Lung (tissue), 16 donors: ENCODE measurements around the gene P2RY4. TPM values are rescaled to one million over a fixed set of nuclear protein-coding genes. Genes with fewer than 3 reads are reported as not detected.
A peak's percentile ranks its signal among the peaks of the same experiment; 100 is the strongest.

Source experiments
- ATAC-seq: fragments of 200-7000 bp; cut with Tn5 transposase; one replicate; pipeline ENCODE4 v1.9.1; 2020; ENCODE audit warnings: moderate number of reproducible peaks; ENCODE audit not compliant: insufficient read depth, low FRiP score
- DNase-seq, 3 donors: peaks; one replicate each; pipeline ENCODE4 v3.0.0-alpha.2; 2013 to 2017
- H3K27ac ChIP-seq, 2 donors: one replicate each; pipeline ENCODE4 v1.5.1; 2013; ENCODE audit warnings: mild to moderate bottlenecking in 2 of 2, moderate library complexity in 2 of 2, control low read depth in 1 of 2, inconsistent platforms in 1 of 2, low read depth in 1 of 2, low read length in 1 of 2
- H3K27me3 ChIP-seq, 3 donors: one replicate each; pipeline ENCODE4 v1.5.1; 2013; ENCODE audit warnings: low read length in 2 of 3; ENCODE audit not compliant: control insufficient read depth in 3 of 3, insufficient read depth in 3 of 3
- H3K36me3 ChIP-seq, 4 donors: one replicate each; pipeline ENCODE4 v1.5.1; 2013; ENCODE audit warnings: low read length in 4 of 4, mild to moderate bottlenecking in 1 of 4, moderate library complexity in 1 of 4; ENCODE audit not compliant: control insufficient read depth in 4 of 4, insufficient read depth in 4 of 4
- H3K4me1 ChIP-seq, 5 donors: one replicate each; pipeline ENCODE4 v1.5.1; 2013; ENCODE audit warnings: low read length in 5 of 5, mild to moderate bottlenecking in 2 of 5, moderate library complexity in 1 of 5; ENCODE audit not compliant: control insufficient read depth in 5 of 5, insufficient read depth in 5 of 5
- H3K4me3 ChIP-seq: one replicate; pipeline ENCODE4 v1.5.1; 2013; ENCODE audit warnings: mild to moderate bottlenecking, control low read depth, moderate library complexity
- H3K9ac ChIP-seq, 2 donors: one replicate each; pipeline ENCODE4 v1.5.1; 2013; ENCODE audit warnings: low read length in 2 of 2, control low read depth in 1 of 2; ENCODE audit not compliant: insufficient read depth in 1 of 2
- H3K9me3 ChIP-seq, 4 donors: one replicate each; pipeline ENCODE4 v1.5.1; 2013; ENCODE audit warnings: low read length in 3 of 4, mild to moderate bottlenecking in 1 of 4, moderate library complexity in 1 of 4; ENCODE audit not compliant: control insufficient read depth in 4 of 4, insufficient read depth in 3 of 4
- WGBS, 2 donors: extraction: QIAGEN DNeasy Blood & Tissue Kit; methylation state at CpG; one replicate each; pipeline ENCODE4 v1.1.7; 2013; 5-methylcytosine and 5-hydroxymethylcytosine counted together
- long read RNA-seq, 5 donors: transcript quantifications; one replicate each; lab custom pipeline, GENCODE V29; 2026
- polyA plus RNA-seq, 2 donors: library from polyadenylated mRNA; stranded (reverse); fragments of 200-250 nt; gene quantifications; one replicate each; pipeline ENCODE4 v1.2.1, GENCODE V29; 2013
- total RNA-seq, 2 donors: library from RNA; depleted of rRNA in 1 of 2; stranded (reverse); fragments of >200 nt in 1 of 2; gene quantifications; one replicate each; pipeline ENCODE4 v1.2.1, GENCODE V29; 2014 to 2021
- TF ChIP-seq, protein P1 (sequence below): IDR thresholded peaks from 2 replicates; pipeline ENCODE4 v1.5.1; 2012; ENCODE audit warnings: mild to moderate bottlenecking; ENCODE audit errors: control extremely low read depth, extremely low read depth
- donor health status: control.
- donor health status: control.
- donor health status: Bipolar disorder and iron deficiency.
- donor health status: healthy.
- donor health status: DM: yes; HTN: yes; CAD: no.

The P2RY4 gene
- total RNA-seq (1 to 10 TPM in 1 of 2 donors, under 1 TPM in 1; 0.37 to 1.3 TPM), polyA plus RNA-seq (under 1 TPM; 0.06 to 0.08 TPM)
- long read RNA-seq, donor 1 = 0 reads
- long read RNA-seq, donor 2 = 0 reads
- long read RNA-seq, donor 3 = 0 reads
- long read RNA-seq, donor 4 = 0 reads
- long read RNA-seq, donor 5 = 0 reads

DNA sequence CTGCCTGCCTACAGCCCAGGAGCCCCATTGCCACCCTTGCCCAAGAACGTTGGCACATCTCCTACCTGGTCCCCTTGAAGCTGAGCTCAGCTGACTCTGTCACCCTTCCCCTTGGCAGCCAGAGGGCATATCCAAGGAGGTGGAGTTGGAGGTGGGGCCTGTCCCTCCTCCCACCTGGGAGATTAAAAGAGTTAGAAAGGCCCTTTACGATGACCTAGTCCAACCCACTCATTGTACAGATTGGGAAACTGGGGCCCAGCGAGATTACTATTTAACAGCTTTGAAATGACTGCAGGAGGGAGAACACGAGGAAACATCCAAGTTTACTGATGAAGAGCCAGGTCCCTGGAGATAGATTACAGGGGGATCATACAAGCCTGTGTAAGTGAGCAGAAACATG is at the start of gene P2RY4:
P2RY4 (minus strand) TSS at position 101 of the 400 bp plus-strand sequence. CDS start 580 bp downstream, outside the sequence.
- Histone ChIP-seq H3K36me3 (peaks cover 0 to 2% (median 0%) of the 10 kb centered on the region in 4 donors), H3K4me3 (no peak within 1 kb of the TSS), H3K4me1 (no peaks in the 10 kb centered on the region), H3K27ac (no peak within 1 kb of the TSS), H3K9ac (no peak within 1 kb of the TSS), H3K27me3 (no peaks in the 10 kb centered on the region), H3K9me3 (peaks cover 0 to 5% (median 0%) of the 10 kb centered on the region in 4 donors)
- ATAC-seq = no peak
- DNase-seq = no peak
- WGBS, 2 donors = 68 to 86% methylated on average over 4 of the region's 4 CpGs
- TF ChIP-seq, protein P1, sequence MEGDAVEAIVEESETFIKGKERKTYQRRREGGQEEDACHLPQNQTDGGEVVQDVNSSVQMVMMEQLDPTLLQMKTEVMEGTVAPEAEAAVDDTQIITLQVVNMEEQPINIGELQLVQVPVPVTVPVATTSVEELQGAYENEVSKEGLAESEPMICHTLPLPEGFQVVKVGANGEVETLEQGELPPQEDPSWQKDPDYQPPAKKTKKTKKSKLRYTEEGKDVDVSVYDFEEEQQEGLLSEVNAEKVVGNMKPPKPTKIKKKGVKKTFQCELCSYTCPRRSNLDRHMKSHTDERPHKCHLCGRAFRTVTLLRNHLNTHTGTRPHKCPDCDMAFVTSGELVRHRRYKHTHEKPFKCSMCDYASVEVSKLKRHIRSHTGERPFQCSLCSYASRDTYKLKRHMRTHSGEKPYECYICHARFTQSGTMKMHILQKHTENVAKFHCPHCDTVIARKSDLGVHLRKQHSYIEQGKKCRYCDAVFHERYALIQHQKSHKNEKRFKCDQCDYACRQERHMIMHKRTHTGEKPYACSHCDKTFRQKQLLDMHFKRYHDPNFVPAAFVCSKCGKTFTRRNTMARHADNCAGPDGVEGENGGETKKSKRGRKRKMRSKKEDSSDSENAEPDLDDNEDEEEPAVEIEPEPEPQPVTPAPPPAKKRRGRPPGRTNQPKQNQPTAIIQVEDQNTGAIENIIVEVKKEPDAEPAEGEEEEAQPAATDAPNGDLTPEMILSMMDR = no peak

DNA sequence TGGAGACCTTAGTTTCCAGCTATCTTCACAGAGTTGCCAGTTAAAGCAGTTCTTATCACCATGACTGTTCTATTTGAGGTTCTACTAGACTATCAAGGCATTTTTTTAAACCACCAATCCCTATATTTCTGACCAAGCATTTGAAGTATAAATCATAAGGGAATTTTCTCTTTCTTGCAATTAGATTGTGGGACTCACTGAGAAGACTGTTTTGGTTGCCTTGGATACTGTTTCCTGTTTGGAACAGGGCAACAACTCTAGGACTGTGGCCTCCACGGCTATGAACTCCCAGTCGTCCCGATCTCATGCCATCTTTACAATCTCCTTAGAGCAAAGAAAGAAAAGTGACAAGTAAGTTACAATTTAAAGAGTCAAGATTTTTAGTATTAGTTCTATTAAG is 41.7 kb upstream of the P2RY4 start:
- Histone ChIP-seq H3K27ac (no peak overlapping the region), H3K4me1 (no peaks in the 10 kb centered on the region), H3K9me3 (no peaks in the 10 kb centered on the region), H3K27me3 (no peaks in the 10 kb centered on the region), H3K9ac (no peak overlapping the region), H3K4me3 (no peak overlapping the region), H3K36me3 (no peaks in the 10 kb centered on the region)
- DNase-seq (peak in 1 of 3 donors; percentile 8), ATAC-seq (no peak)
- WGBS, 2 donors = 60 to 66% methylated on average over 3 of the region's 3 CpGs
- TF ChIP-seq, protein P1 = no peak

DNA sequence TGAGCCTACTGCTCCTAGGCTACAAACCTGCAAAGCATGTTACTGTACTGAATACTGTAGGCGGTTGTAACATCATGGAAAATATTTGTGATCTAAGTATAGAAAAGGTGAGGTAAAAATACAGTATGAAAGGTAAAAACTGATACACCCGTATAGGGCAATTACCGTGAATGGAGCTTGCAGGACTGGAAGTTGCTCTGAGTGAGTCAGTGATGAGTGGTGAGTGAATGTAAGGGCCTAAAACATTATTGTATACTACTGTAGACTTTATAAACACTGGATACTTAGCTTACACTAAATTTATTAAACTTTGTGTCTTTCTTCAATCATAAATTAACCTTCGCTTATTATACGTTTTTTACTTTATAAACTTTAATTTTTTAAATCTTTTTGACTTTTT is 33.6 kb upstream of the P2RY4 start:
- H3K9me3 ChIP-seq = peaks cover 0 to 2% (median 0%) of the 10 kb centered on the region in 4 donors
- H3K27ac ChIP-seq = no peak overlapping the region
- TF ChIP-seq, protein P1 = no peak
- no peak overlapping the region for H3K4me3 ChIP-seq
- no peak overlapping the region for H3K9ac ChIP-seq
- 80 to 94% methylated on average over 5 of the region's 5 CpGs for WGBS, 2 donors
- DNase-seq (no peak), ATAC-seq (no peak)
- H3K27me3 ChIP-seq = no peaks in the 10 kb centered on the region
- no peaks in the 10 kb centered on the region for H3K36me3 ChIP-seq
- peaks cover 0 to 9% (median 0%) of the 10 kb centered on the region in 5 donors for H3K4me1 ChIP-seq

DNA sequence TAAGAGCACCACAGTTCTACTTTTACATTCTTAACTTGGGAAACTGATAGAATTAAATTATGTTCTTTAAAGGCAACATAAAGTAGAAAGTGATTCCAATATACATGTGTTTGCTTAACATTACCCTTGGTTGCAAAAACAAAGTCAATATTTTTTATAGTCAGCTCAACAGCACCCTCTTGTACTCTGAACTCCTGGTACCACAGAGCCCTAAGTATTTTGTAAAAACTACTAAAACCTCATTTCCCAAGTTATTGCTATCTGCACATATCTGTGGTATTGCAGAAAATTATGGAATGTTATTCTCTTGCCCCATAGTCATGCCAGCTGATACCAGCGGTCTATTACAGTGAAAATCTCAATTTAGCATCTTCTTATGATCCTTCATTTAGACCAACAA is 32.8 kb upstream of the P2RY4 start:
- Histone ChIP-seq H3K9ac (no peak overlapping the region), H3K4me3 (no peak overlapping the region), H3K4me1 (peaks cover 0 to 9% (median 0%) of the 10 kb centered on the region in 5 donors), H3K27ac (no peak overlapping the region), H3K9me3 (peaks cover 0 to 2% (median 0%) of the 10 kb centered on the region in 4 donors), H3K36me3 (peaks cover 0 to 2% (median 0%) of the 10 kb centered on the region in 4 donors), H3K27me3 (no peaks in the 10 kb centered on the region)
- TF ChIP-seq, protein P1 = no peak
- ATAC-seq (no peak), DNase-seq (no peak)
- 0% methylated on average over 1 of the region's 1 CpG for WGBS, 2 donors
